GM18520 (cell line): ENCODE results near the gene UCN3.
"Not testable (repeated sequence)": the region's sequence is repeated elsewhere in the genome, so short reads cannot be mapped to it uniquely, and the experiment has no call there.

Experiments used
- ATAC-seq: cut with Tn5 transposase; IDR thresholded peaks from one replicate; pipeline ENCODE4 v1.9.1; 2021; ENCODE audit not compliant: unreplicated experiment

Gene UCN3

DNA sequence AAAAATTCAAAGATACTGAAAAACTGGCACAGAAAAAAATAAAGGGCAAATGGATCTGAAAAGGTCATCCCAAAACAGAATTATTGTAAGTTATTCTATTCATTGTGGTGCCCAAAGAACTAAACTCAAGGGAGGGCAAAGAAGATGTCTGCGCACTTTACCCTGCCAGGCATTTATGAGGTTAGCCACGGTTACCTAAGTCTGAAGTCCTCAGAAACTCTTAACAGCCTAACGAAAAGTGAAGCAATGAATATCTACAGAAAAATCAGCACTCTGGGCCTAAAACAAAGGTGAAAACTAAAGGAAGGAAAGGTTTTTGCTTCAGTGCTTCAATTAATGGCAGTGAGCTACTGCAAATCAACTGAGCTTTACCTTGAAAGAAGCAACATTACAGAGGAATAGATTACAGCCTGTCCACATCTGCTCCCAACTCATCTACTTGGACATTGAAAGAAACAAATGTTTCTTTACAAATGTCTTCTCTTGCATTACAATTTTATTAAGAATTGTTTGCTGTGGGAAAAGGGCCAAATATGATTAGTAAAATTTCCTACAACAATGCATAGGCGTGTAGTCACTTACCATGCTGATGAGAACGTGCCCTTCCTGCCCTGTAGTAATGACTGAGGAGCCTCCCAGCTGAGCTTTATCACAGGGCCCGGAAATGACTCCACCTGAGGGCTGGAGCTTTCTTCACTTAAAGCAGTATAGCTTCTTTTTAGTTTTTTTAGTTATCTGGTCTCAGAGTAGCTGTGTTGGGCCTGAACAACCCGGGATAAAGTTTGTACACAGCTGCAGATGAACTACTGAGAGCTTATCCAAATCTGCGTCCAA, 39.7 kb downstream of the UCN3 start, which contains the start of gene TUBAL3:
Gene TUBAL3, minus strand, starts transcription at position 621 of the 834 bp plus-strand sequence. Its CDS starts 36 bp downstream, at position 585.
- ATAC-seq: no peak

DNA sequence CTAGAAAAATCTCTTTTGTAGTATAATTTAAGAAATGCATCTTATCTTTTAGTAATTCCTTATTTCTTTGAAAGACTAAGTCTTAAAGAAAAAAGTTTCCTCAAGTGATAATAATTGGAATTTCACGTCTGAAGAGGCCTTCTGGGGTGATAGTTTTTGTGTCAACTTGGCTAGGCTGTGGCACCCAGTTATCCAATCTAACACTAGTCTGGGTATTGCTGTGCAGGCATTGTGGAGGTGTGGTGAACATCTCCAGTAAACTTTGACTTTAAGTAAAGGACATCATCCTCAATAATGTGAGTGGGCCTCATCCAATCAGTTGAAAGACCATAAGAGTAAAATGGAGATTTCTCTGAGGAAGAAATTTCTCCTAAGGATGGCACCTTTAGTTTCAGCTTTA, 42.2 kb downstream of the UCN3 start:
- no peak for ATAC-seq

DNA sequence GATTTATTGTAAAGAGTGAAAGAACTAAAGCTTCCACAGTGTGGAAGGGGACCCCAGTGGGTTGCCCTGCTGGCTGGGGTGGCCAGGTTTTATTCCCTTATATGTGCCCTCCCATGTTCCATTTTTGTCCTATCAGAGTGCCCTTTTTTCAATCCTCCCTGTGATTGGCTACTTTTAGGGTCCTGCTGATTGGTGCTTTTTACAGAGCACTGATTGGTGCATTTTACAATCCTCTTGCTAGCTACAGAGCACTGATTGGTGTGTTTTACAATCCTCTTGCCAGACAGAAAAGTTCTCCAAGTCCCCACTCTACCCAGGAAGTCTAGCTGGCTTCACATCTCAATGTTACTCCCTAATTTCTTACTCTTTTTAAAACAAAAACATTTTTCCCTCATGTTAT, 46.0 kb downstream of the UCN3 start:
- ATAC-seq: not testable (repeated sequence)

DNA sequence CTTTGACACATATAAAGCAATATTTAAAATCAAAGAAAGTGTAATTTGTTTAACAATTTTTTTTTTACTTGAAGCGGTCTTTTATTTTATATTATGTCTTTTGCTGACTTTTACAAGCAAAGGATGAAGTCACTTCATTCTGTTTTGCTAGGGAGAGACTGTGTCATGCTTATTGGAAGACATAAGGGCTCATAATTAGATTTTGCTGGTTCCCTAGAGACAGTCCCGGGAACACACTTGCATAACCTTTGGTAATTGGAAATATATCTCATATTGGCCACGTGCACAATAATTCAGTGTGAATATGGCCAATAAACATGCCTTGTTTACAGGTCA, 47.1 kb downstream of the UCN3 start:
- no peak for ATAC-seq

DNA sequence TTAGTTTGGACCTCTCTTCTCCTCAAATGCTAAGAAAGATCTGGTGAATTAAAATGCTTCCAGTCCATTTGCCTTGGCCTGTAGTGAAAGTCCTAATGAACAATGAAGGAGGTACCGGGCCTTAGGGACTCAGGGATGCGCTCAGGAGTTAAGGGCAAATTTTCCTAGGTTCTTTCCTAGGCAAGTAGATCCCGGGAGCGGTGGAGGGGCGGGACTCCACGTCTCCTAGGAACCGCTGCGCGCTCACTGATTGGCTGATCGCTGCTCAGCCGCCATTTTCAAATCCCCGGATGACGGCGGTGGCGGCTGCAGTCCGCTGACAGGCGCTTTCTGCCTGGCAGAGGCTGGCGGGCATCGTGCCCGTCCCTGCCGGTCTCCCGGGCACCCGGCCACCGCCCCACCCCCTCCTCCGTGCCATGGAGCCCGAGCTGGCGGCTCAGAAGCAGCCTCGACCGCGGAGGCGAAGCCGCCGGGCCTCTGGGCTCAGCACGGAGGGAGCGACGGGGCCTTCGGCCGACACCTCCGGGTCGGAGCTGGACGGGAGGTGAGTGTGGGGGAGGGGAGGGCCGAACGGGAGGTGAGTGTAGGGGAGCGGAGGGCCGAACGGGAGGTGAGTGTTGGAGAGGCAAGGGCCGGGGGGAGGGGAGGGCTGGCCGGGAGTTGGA, 47.6 kb downstream of the UCN3 start, which contains the start of gene NET1:
Gene NET1, plus strand, starts transcription at position 281 of the 665 bp plus-strand sequence. Its CDS starts 136 bp downstream, at position 417.
- ATAC-seq: peak; percentile 96

DNA sequence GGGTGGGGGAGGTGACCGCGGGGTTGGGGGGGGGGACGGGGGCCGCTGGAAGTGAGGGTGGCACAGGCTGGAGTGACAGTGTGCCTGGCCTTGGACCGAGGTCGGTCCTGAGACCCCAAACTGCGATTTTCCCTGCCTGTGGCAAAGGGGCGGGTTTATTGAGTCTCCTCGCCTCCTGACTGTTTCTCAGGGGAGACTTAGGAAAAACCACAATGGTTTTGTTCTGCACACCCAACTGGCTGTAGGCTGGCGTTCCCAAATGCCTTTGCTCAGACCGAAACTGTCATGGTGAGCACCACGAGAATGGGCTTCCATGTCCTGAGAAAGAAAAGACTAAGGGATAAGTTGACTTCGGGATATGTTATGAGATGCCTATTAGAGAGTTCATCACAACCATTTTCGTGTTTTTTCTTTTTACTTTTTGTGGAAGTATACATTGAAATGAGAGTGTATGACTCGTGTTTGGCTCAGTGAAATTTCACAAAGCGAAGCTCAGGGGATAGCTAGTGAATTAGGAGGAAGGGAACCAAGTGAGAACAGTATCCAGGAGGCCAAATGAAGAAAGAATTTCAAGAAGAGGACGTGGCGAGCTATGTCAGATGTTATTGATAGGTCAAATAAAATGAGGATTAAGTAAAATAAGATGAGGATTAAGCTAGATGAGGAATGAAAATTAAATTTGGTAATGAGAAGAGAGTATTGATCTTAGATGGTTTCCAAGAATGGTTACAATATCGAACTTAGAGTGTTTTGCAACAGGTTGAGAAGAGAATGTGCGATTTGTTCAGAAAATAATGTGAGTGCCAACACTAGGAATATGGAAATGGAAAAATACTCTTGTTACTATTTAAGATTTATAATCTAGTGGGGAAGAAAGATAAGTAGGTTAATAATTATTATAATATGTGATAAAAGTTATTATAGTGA, 48.5 kb downstream of the UCN3 start:
- no peak for ATAC-seq

DNA sequence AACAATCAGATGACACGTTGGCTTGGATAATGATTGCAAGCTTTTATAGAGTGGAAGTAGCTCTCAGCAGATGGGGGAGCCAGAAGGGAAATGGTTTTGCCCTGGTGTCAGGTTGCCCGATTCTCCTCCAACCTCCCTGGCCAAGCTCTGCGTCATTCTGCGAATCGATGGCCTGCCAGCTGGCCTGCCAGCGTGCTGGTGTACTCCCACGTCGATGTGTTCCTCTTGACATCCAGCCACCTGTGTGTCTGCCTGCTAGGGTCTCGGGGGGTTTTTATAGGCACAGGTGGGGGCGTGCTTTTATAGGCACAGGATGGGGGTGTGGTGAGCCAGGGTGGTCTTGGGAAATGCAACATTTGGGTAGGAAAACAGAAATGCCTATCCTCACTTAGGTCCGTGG, 52.2 kb downstream of the UCN3 start:
- no peak for ATAC-seq

DNA sequence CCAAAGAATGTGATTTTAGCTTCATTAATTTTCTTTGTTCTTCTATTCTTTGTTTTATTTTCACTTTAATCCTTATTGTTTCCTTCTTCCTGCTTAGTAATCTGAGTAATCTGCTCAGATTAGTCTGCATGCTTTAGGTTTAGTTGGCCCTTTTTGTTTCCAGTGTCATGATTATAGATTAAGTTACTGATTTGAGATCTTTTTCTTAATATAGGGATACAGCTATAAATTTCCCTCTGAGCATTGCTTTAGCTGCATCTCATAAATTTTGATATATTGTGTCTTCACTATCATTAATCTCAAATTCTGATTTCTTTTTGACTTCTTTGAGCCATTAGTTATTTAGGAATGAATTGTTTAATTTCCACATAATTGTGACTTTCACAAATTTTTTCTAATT, 53.8 kb downstream of the UCN3 start:
- no peak for ATAC-seq

DNA sequence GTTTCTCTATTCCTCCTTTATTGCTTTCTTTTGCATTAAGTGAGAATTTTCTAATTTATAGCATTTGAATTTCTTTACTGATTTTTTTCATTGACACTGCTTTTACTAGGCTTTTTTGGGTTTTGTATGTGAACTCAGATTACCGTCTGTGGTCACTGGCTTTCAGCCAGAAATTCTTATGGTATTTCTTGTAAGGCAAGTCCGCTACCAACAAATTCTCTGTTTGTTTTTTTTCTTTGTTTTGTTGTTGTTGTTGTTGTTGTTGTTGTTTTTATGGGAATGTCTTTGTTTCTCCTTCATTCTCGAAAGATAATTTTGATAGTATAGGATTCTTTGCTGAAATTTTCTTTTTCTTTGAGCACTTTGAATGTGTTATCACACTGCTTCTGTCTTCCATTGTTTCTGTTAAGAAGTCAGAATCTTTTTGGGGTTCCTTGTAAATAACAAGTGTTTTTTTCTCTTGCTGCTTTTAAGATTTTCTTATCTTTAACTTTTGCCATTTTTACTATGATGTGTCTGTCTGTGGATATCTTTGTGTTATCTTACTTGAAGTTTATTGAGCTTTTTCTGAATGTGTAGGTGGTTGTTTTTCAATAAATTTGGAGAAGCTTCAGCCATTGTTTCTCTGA, 54.8 kb downstream of the UCN3 start:
- ATAC-seq: no peak

DNA sequence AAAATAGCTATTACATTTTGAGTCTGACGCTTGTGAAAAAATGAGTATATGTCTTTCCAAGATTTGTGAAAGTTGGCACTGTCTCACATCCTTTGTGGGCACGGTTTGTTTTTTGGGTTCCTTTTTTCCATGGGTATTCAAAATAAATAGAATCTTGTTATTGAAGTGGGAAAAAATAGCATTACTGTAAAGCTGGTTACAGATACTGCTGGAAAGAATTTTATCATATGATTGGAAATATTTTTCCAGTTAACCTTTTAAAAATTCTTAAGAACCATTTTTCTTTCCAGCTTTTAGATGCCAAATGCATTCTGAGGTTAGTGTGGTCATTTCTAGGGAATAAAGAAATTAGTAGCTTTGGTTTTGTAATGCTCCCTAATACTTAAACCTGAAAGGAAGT, 59.0 kb downstream of the UCN3 start:
- no peak for ATAC-seq
